Upper lobe of left lung (tissue), 6 donors: ENCODE data around the gene ANKRD13B. TPM values are rescaled to one million over a fixed set of nuclear protein-coding genes. Genes with fewer than 3 reads are reported as not detected.

Experiments used
- ATAC-seq, 2 donors: fragments of 200-7000 bp; cut with Tn5 transposase; one replicate each; pipeline ENCODE4 v1.9.1; 2022; ENCODE audit warnings: mild to moderate bottlenecking in 2 of 2, moderate library complexity in 2 of 2; ENCODE audit not compliant: low FRiP score in 2 of 2
- DNase-seq, 2 donors: peaks; one replicate each; pipeline ENCODE4 v3.0.0-alpha.2; 2019 to 2020
- H3K27ac ChIP-seq, 4 donors: fragments of 200-600 bp; sonication (generic); one replicate each; pipeline ENCODE4 v1.5.1; 2016 to 2019
- H3K27me3 ChIP-seq, 4 donors: fragments of 200-600 bp; sonication (generic); one replicate each; pipeline ENCODE4 v1.5.1; 2017 to 2019
- H3K36me3 ChIP-seq, 4 donors: fragments of 200-600 bp; sonication (generic); one replicate each; pipeline ENCODE4 v1.5.1; 2016 to 2019
- H3K4me1 ChIP-seq, 4 donors: fragments of 200-600 bp; sonication (generic); one replicate each; pipeline ENCODE4 v1.5.1; 2018 to 2019
- H3K4me3 ChIP-seq, 4 donors: fragments of 200-600 bp; sonication (generic); one replicate each; pipeline ENCODE4 v1.5.1; 2017 to 2019; ENCODE audit warnings: mild to moderate bottlenecking in 2 of 4, moderate library complexity in 1 of 4
- H3K9me3 ChIP-seq, 4 donors: fragments of 200-600 bp; sonication (generic); one replicate each; pipeline ENCODE4 v1.5.1; 2018 to 2019
- EP300 ChIP-seq, 4 donors: sonication (generic); formaldehyde crosslinking; IDR thresholded peaks; one replicate each; pipeline ENCODE4 v1.5.1; 2017; ENCODE audit warnings: antibody characterized with exemption in 4 of 4, control low read depth in 2 of 4
- POLR2A ChIP-seq, 4 donors: fragments of 450-650 bp; IDR thresholded peaks; one replicate each; pipeline ENCODE4 v1.5.1; 2016 to 2017; ENCODE audit warnings: antibody characterized with exemption in 4 of 4, mild to moderate bottlenecking in 2 of 4
- POLR2AphosphoS5 ChIP-seq, 2 donors: sonication (generic); formaldehyde crosslinking; IDR thresholded peaks; one replicate each; pipeline ENCODE4 v1.5.1; 2017; ENCODE audit warnings: antibody characterized with exemption in 2 of 2
- WGBS, 2 donors: methylation state at CpG; one replicate each; pipeline ENCODE4 v1.1.5; 2017 to 2018; 5-methylcytosine and 5-hydroxymethylcytosine counted together
- total RNA-seq, 6 donors: library from RNA; depleted of rRNA in 4 of 6; stranded (reverse); fragments of >200 nt in 4 of 6; gene quantifications; one replicate each; pipeline versions ENCODE4 v1.1.0 to v1.2.1, GENCODE V29; 2016 to 2021
- TF ChIP-seq, protein P1 (sequence below), 6 experiments: fragments of 450-650 bp in 4 of 6; fragments of 200-600 bp in 2 of 6; sonication (generic) in 2 of 6; IDR thresholded peaks; one replicate each; pipeline ENCODE4 v1.5.1; 2016 to 2019; ENCODE audit warnings: antibody characterized with exemption in 6 of 6
- donor health status: DM: no; HTN: no; CAD: no; lungs with moderate emphysema.
- donor health status: DM: no; HTN: yes; CAD: no; lungs with severe emphysema.

ANKRD13B gene
- total RNA-seq, 6 donors from 2014 or later = 1.5 to 24.1 (median 3.9) TPM

DNA sequence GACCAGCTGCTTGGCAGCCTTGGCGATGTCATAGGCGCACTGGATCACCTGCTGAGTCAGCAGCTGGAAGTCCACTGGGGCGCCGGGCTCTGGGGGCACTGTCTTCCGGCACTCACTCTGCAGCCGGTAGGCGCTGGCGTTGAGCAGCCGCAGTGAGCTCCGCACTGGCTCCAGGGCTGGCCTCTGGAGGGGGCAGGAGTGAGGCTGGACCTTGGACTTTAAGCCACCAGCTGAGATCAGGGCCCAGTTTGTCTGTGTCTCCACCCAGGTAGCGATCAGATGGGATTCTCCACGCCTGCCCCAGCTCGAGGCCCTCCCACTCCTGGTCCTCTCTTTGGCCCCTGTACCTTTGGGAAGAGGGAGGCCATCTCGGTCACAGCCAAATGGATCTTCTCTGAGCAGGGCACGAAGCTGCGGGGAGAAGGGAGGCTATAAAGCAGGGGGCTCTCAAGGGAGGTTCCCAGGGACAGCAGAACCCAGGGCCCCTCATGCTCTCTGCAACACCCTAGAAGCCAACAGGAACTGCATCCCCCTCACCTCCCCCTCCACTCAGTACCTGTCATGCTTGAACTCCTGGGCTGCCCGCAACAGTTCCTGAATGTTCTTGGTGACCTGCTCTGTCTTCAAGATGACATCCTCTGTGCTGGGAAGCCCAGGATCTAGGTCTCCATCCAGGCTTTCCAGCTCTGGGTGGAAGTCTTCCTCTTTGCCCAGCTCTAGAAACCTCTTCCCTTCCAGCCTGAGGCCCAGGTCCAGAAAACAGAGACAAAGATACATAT, 18.0 kb upstream of the ANKRD13B start:
- TF ChIP-seq, protein P1, sequence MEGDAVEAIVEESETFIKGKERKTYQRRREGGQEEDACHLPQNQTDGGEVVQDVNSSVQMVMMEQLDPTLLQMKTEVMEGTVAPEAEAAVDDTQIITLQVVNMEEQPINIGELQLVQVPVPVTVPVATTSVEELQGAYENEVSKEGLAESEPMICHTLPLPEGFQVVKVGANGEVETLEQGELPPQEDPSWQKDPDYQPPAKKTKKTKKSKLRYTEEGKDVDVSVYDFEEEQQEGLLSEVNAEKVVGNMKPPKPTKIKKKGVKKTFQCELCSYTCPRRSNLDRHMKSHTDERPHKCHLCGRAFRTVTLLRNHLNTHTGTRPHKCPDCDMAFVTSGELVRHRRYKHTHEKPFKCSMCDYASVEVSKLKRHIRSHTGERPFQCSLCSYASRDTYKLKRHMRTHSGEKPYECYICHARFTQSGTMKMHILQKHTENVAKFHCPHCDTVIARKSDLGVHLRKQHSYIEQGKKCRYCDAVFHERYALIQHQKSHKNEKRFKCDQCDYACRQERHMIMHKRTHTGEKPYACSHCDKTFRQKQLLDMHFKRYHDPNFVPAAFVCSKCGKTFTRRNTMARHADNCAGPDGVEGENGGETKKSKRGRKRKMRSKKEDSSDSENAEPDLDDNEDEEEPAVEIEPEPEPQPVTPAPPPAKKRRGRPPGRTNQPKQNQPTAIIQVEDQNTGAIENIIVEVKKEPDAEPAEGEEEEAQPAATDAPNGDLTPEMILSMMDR (IDR thresholded peaks at IDR 0.05) = no peak
- TF ChIP-seq EP300 (IDR thresholded peaks at IDR 0.05) = no peak
- no peak for TF ChIP-seq POLR2A (IDR thresholded peaks at IDR 0.05)
- no peak for TF ChIP-seq POLR2AphosphoS5 (IDR thresholded peaks at IDR 0.05)
- no peaks in the 10 kb centered on the region for H3K9me3 ChIP-seq
- DNase-seq = no peak
- no peak overlapping the region for H3K27ac ChIP-seq
- WGBS, 2 donors = 88 to 92% methylated on average over 6 to 13 of the region's 17 CpGs
- H3K27me3 ChIP-seq = no peaks in the 10 kb centered on the region
- no peak overlapping the region for H3K4me3 ChIP-seq
- peaks cover 3 to 21% (median 14%) of the 10 kb centered on the region in 4 donors for H3K4me1 ChIP-seq
- no peak for ATAC-seq
- peaks cover 11 to 61% (median 53%) of the 10 kb centered on the region in 4 donors for H3K36me3 ChIP-seq

DNA sequence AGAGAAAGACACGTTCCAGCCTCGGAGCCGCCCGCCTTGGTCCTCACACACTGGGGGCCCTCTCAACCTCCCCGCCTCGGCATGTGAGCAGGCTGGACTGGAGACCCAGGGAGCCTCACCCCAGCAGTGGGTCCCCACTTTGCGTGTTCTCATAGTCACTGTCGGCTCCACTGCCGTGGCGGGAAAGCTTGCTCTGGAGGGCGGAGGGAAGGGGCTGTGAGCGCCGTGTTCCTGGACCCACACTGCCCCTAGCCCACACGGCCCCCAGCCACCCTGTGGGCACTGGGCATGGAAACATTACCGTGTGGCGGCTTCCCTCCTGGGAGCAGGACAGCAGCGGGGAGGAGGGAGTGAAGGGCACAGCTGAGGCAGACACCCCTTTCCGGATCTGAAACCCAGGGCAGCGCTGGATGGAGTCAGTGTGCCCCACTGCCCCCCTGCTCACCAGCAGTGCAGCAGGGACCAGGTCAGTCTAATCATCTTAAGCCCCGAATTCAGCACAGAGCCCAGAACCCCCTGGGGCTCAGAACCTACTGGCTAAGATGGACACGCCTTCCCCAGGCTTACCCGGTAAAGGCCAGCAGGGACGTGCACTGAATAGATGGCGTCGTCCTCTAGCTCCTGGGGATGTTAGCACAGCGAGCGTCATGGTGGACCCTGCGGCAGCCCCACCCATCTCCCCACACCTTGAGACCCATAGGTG, 17.3 kb upstream of the ANKRD13B start:
- Histone ChIP-seq H3K4me1 (peaks cover 10 to 24% (median 16%) of the 10 kb centered on the region in 4 donors), H3K36me3 (peaks cover 11 to 66% (median 55%) of the 10 kb centered on the region in 4 donors), H3K9me3 (no peaks in the 10 kb centered on the region), H3K27ac (no peak overlapping the region), H3K27me3 (no peaks in the 10 kb centered on the region), H3K4me3 (no peak overlapping the region)
- ATAC-seq (no peak), DNase-seq (no peak)
- WGBS, 2 donors = 92% methylated on average over 14 to 28 of the region's 28 CpGs
- TF ChIP-seq, protein P1 (IDR thresholded peaks at IDR 0.05) = no peak
- TF ChIP-seq POLR2AphosphoS5 (IDR thresholded peaks at IDR 0.05) (no peak), POLR2A (IDR thresholded peaks at IDR 0.05) (no peak), EP300 (IDR thresholded peaks at IDR 0.05) (no peak)

DNA sequence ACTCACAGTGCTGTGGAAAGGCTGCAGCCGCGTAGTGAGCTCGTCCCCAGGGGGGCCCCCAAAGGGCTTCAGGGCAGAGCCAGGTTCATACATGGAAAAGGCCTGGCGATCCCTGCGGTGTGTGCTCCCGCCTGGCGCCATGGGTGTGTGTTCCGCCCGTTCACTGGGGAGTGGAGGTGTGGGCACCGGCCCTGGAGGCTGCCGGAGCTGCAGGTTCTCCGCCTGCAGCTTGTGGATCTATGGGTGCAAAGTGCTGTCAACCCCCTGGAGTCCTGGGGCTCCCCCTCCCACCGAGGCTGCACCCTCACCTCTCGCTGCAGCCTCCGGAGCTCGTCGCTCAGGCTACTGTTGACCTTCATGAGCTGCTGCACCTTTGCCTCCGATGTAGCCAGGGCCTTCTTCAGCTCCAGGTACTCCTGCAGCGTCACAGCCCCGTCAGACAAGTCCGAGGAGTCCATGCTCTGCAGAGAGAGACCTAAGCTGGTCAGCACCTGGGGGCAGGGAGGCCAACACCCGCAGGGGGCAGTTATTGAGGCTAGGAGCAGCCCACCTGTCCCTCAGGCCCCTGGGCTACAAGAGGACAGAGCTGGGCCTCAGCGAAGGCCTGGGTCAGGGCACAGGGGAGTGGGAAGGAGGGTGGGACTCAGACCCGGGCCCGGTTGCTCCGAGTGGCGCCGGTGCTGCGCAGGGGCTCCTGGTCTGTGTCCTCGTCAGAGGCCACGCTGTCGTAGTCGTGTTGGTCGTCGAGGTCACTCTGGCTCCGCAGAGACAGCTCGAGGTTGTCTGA, 16.5 kb upstream of the ANKRD13B start:
- DNase-seq (no peak), ATAC-seq (no peak)
- Histone ChIP-seq H3K9me3 (no peaks in the 10 kb centered on the region), H3K27me3 (no peaks in the 10 kb centered on the region), H3K4me1 (peaks cover 11 to 24% (median 16%) of the 10 kb centered on the region in 4 donors), H3K4me3 (no peak overlapping the region), H3K27ac (no peak overlapping the region), H3K36me3 (peaks cover 11 to 73% (median 59%) of the 10 kb centered on the region in 4 donors)
- WGBS, 2 donors = 90 to 95% methylated on average over 2 to 26 of the region's 37 CpGs
- TF ChIP-seq POLR2A (IDR thresholded peaks at IDR 0.05) (no peak), EP300 (IDR thresholded peaks at IDR 0.05) (no peak), POLR2AphosphoS5 (IDR thresholded peaks at IDR 0.05) (no peak)
- TF ChIP-seq, protein P1 (IDR thresholded peaks at IDR 0.05) = no peak

DNA sequence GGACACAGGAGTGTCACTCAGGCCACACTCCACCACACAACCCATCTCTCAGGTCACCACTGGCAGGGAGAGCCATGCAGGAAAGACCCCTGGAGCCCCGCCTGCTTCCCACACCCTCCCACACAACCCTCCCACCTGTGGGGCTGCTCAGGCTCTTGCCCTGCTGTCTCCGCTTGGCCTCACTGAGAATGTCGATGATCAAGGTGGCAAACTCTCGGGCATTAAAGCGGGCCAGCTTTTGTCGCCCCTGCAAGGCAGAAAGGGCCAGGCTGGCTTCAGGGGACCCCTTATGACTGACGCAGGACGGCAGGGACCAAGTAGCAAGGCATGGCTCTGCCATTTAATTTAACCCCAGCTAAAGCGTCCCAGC, 15.9 kb upstream of the ANKRD13B start:
- ATAC-seq (no peak), DNase-seq (no peak)
- Histone ChIP-seq H3K9me3 (no peaks in the 10 kb centered on the region), H3K36me3 (peaks cover 11 to 79% (median 64%) of the 10 kb centered on the region in 4 donors), H3K4me3 (no peak overlapping the region), H3K27ac (no peak overlapping the region), H3K4me1 (peaks cover 11 to 24% (median 14%) of the 10 kb centered on the region in 4 donors), H3K27me3 (no peaks in the 10 kb centered on the region)
- WGBS, 2 donors = 95 to 99% methylated on average over 6 to 9 of the region's 9 CpGs
- TF ChIP-seq POLR2AphosphoS5 (IDR thresholded peaks at IDR 0.05) (no peak), POLR2A (IDR thresholded peaks at IDR 0.05) (no peak), EP300 (IDR thresholded peaks at IDR 0.05) (no peak)
- TF ChIP-seq, protein P1 (IDR thresholded peaks at IDR 0.05) = no peak
